Upper lobe of right lung (tissue), 1 donor: ENCODE measurements around the gene SHTN1. TPM values are rescaled to one million over a fixed set of nuclear protein-coding genes. Genes with fewer than 3 reads are reported as not detected.

Experiments used
- ATAC-seq: fragments of 200-7000 bp; cut with Tn5 transposase; one replicate; pipeline ENCODE4 v1.9.1; 2020; ENCODE audit warnings: mild to moderate bottlenecking, moderate library complexity
- DNase-seq: peaks from one replicate; pipeline ENCODE4 v3.0.0-alpha.2; 2020
- H3K27ac ChIP-seq: fragments of 200-600 bp; one replicate; pipeline ENCODE4 v1.8.0; 2022
- H3K27me3 ChIP-seq: fragments of 200-600 bp; one replicate; pipeline ENCODE4 v1.8.0; 2022; ENCODE audit warnings: mild to moderate bottlenecking
- H3K36me3 ChIP-seq: fragments of 200-600 bp; one replicate; pipeline ENCODE4 v1.8.0; 2022
- H3K4me1 ChIP-seq: fragments of 200-600 bp; one replicate; pipeline ENCODE4 v1.8.0; 2022
- H3K4me3 ChIP-seq: fragments of 200-600 bp; one replicate; pipeline ENCODE4 v1.8.0; 2022; ENCODE audit warnings: mild to moderate bottlenecking
- H3K9me3 ChIP-seq: fragments of 200-600 bp; one replicate; pipeline ENCODE4 v1.8.0; 2022
- intact Hi-C: fragments of 100-400 bp; cut with DNase I; formaldehyde crosslinking; loops from one replicate; pipeline ENCODE4 v1.11.0; 2022
- total RNA-seq: library from RNA; stranded (reverse); fragmentation: NEBNext Ultra II Directional; extraction: Animal tissue kit (Norgen Biotek cat#: 25700); gene quantifications from one replicate; pipeline ENCODE4 v1.2.1, GENCODE V29; 2021
- TF ChIP-seq, protein P1 (sequence below): fragments of 200-600 bp; IDR thresholded peaks from one replicate; pipeline ENCODE4 v1.8.0; 2022; ENCODE audit warnings: antibody characterized with exemption
- donor health status: DM: no; HTN: yes; CAD: no; lungs with severe emphysema.

The SHTN1 gene
- total RNA-seq, 1 donor from 2014 or later: 40.4 TPM

DNA sequence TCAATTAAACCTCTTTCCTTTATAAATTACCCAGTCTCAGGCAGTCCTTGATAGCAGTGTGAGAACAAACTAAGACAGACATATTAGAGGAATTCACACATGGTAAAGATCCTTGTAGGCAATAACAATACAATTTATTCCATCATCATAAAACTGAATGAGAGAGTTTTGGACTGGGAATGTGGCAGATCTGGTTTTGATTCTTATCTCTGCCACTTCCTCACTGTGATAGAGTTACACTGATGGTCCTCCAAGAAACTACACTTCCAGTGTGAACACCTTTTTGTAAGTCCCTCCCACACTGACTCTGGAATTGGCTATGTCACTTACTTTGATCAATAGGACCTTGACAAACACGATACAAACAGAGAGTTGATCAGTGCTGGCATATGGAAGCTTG, 152.7 kb downstream of the SHTN1 start:
- Histone ChIP-seq H3K4me1 (peaks cover 4% of the 10 kb centered on the region), H3K27me3 (peaks cover 18% of the 10 kb centered on the region), H3K9me3 (no peaks in the 10 kb centered on the region), H3K27ac (no peak overlapping the region), H3K4me3 (no peak overlapping the region), H3K36me3 (no peaks in the 10 kb centered on the region)
- no peak for ATAC-seq
- no peak for DNase-seq
- intact Hi-C loops: no loop called here
- TF ChIP-seq, protein P1, sequence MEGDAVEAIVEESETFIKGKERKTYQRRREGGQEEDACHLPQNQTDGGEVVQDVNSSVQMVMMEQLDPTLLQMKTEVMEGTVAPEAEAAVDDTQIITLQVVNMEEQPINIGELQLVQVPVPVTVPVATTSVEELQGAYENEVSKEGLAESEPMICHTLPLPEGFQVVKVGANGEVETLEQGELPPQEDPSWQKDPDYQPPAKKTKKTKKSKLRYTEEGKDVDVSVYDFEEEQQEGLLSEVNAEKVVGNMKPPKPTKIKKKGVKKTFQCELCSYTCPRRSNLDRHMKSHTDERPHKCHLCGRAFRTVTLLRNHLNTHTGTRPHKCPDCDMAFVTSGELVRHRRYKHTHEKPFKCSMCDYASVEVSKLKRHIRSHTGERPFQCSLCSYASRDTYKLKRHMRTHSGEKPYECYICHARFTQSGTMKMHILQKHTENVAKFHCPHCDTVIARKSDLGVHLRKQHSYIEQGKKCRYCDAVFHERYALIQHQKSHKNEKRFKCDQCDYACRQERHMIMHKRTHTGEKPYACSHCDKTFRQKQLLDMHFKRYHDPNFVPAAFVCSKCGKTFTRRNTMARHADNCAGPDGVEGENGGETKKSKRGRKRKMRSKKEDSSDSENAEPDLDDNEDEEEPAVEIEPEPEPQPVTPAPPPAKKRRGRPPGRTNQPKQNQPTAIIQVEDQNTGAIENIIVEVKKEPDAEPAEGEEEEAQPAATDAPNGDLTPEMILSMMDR: no peak

DNA sequence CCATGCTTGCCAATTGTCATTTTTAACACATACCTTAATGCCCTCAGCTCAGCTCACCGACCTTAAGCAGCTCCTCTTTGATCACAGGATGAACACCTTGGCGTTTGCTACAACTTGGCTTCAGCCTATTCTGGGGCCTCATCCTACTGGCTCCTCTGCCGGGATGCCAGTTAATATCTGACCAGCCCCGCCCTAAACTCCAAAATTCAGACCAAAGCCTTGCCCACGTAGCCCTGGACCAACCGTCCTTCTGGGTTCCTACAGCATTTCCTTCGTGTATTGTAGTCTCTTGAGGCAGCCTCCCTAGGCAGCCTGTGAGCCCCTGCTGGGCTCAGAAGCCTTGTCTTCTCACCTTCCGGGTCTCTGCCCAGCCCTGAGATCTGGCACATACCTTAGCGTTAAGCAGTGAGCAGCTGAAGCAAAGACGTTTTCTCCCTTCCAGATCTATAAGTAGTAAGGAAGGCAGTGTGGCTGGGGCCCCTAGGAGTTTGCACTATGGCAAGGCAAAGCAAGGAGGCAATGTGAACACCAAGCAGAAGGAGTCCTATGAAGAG, 154.9 kb downstream of the SHTN1 start:
- ATAC-seq (no peak), DNase-seq (no peak)
- intact Hi-C loops: no loop called here
- peaks cover 4% of the 10 kb centered on the region for H3K4me1 ChIP-seq
- H3K27me3 ChIP-seq: peaks cover 18% of the 10 kb centered on the region
- TF ChIP-seq, protein P1: no peak
- no peaks in the 10 kb centered on the region for H3K36me3 ChIP-seq
- peak overlapping the region; percentile 55 for H3K27ac ChIP-seq
- H3K9me3 ChIP-seq: no peaks in the 10 kb centered on the region
- H3K4me3 ChIP-seq: peak overlapping the region; percentile 64

DNA sequence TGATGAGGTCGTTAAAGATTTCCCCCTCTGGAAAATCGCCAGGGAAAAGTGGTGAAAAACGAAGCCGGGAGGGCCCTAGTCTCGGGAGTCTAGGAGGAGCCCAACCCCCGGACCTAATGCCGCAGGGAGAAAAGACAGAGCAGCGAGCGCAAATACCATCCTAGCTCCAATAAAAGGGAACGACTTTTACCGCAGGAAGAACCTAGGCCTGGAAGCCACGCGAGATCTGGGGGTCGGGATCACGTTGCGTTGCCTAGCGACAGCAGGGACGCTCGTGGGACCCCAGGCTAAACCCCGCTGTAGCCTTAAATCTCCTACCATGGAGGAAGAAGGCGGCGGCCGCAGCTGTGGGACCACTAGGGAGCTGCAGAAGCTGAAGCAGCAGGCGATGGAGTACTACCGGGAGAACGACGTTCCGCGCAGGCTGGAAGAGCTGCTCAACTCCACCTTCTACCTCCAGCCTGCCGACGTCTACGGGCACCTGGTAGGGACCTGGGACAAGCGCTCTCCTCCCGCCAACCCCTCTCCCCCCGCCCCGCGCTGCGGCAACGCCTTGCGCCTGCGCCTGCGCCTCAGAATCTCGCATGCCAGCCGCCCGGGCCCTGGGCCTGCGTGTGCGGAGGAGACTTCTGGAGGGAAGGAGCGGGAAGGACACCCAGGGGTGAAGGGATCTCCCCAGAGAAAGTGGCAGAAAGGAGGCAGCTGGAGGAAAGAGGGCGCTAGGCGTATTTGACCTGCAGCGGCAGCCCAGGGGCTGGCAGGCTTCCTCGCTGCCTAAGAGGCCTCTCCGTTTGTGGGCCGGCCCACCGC, 155.5 kb downstream of the SHTN1 start, which contains the start of gene ENO4:
TSS of gene ENO4 (plus strand) at position 252 of the 810 bp plus-strand sequence. CDS start at position 320, 68 bp downstream.
- DNase-seq: peak; percentile 93
- H3K4me1 ChIP-seq: peaks cover 4% of the 10 kb centered on the region
- H3K27me3 ChIP-seq: peaks cover 18% of the 10 kb centered on the region
- no peaks in the 10 kb centered on the region for H3K36me3 ChIP-seq
- no peaks in the 10 kb centered on the region for H3K9me3 ChIP-seq
- intact Hi-C loops: no loop called here
- H3K27ac ChIP-seq: peak within 1 kb of the TSS; percentile 55
- TF ChIP-seq, protein P1: no peak
- ATAC-seq: peak; percentile 97
- peak within 1 kb of the TSS; percentile 64 for H3K4me3 ChIP-seq

DNA sequence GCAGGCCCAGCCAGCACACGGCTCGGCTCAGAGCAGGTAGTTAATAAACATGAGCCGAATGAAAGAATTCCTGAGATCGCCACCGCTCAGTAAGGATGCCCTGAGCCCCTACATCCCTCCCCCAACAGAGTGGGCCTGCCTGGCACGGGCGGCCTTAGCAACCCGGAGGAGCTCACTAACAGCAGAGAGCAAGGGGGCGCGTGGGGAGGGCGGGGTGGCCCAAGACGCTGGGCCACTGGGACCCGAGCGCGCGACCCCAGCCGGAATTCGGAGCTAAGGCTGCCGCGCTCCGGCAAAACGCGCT, 156.1 kb downstream of the SHTN1 start:
- H3K27ac ChIP-seq: peak overlapping the region; percentile 55
- ATAC-seq: peak; percentile 11
- peaks cover 4% of the 10 kb centered on the region for H3K4me1 ChIP-seq
- TF ChIP-seq, protein P1: no peak
- no peaks in the 10 kb centered on the region for H3K36me3 ChIP-seq
- H3K27me3 ChIP-seq: peaks cover 18% of the 10 kb centered on the region
- H3K4me3 ChIP-seq: peak overlapping the region; percentile 64
- intact Hi-C loops: no loop called here
- H3K9me3 ChIP-seq: no peaks in the 10 kb centered on the region
- no peak for DNase-seq

DNA sequence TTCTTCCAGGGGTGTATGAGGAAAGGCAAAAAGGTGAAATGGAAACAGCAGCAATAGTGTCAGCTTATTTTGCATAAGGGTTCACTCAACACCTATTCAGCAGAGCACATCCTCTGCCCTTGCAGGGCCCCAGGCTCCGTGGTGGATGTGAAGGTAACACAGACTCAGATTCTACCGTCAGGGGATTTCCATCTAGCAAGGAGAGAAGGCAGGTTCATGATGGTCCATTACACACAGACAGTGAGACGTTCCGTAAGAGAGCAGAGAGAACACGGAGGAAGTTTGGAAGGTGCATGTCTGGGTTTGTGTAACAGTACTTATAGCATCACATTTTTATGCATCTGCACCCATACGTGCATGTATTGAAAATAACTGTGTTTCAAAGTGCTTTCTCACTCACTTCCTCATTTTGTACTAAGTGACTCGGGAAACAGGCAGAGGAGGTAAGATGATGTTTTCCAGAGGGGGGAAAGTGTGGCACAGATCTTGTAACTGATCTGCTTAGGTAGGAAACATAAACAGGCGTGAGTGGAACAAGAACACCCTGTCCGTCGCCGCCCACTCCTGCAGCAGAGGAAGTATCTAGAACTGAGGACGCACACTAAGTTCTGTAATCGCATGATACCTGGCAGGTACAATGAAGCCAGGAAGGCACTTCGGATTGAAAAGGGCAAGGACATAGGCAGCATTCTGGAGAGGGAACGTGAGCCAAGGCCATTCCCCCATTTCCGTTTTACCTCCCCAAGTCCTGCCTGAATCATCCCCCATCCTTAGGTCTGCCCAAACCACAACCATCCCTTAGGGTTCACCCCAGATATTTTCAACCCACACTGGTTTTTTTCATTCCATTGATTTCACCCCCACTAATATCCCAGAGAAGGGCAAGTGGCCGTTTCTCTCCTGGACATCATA, 156.7 kb downstream of the SHTN1 start:
- peak overlapping the region; percentile 55 for H3K27ac ChIP-seq
- ATAC-seq (no peak), DNase-seq (no peak)
- H3K27me3 ChIP-seq: peaks cover 18% of the 10 kb centered on the region
- H3K4me3 ChIP-seq: peak overlapping the region; percentile 64
- H3K4me1 ChIP-seq: peaks cover 4% of the 10 kb centered on the region
- intact Hi-C loops: no loop called here
- no peaks in the 10 kb centered on the region for H3K36me3 ChIP-seq
- TF ChIP-seq, protein P1: no peak
- H3K9me3 ChIP-seq: no peaks in the 10 kb centered on the region
